Mesenchymal stem cell (in vitro differentiated cells and primary cell): ENCODE data around the gene SIK3.

Experiments used
- DNase-seq: peaks from one replicate; pipeline ENCODE4 v3.0.0-alpha.2; 2013
- H2AFZ ChIP-seq: one replicate; pipeline ENCODE4 v1.6.1; 2013; ENCODE audit warnings: low read depth, mild to moderate bottlenecking, control low read depth, inconsistent platforms, low read length, moderate library complexity
- H2AK5ac ChIP-seq: 2 replicates; pipeline ENCODE4 v1.6.1; 2013; ENCODE audit warnings: low read length, moderate library complexity, mild to moderate bottlenecking, inconsistent platforms; ENCODE audit not compliant: severe bottlenecking
- H2BK120ac ChIP-seq: one replicate; pipeline ENCODE4 v1.6.1; 2013; ENCODE audit warnings: low read depth, mild to moderate bottlenecking, inconsistent platforms, low read length, moderate library complexity
- H2BK12ac ChIP-seq, 2 experiments: one replicate each; pipeline ENCODE4 v1.6.1; 2013; ENCODE audit warnings: inconsistent platforms in 2 of 2, low read length in 2 of 2, mild to moderate bottlenecking in 2 of 2, moderate library complexity in 2 of 2, control low read depth in 1 of 2
- H2BK15ac ChIP-seq: one replicate; pipeline ENCODE4 v1.6.1; 2013; ENCODE audit warnings: mild to moderate bottlenecking, low read depth, inconsistent platforms; ENCODE audit not compliant: poor library complexity, severe bottlenecking
- H2BK5ac ChIP-seq: 2 replicates; pipeline ENCODE4 v1.6.1; 2013; ENCODE audit warnings: low read depth, mild to moderate bottlenecking, low read length, control low read depth, inconsistent platforms; ENCODE audit not compliant: poor library complexity, severe bottlenecking
- H3K14ac ChIP-seq, 2 experiments: one replicate each; pipeline ENCODE4 v1.6.1; 2013; ENCODE audit warnings: inconsistent platforms in 2 of 2, low read length in 2 of 2, control low read depth in 1 of 2, mild to moderate bottlenecking in 1 of 2, moderate library complexity in 1 of 2
- H3K18ac ChIP-seq, 2 experiments: one replicate each; pipeline ENCODE4 v1.6.1; 2013; ENCODE audit warnings: inconsistent platforms in 2 of 2, low read length in 2 of 2, control low read depth in 1 of 2, low read depth in 1 of 2, mild to moderate bottlenecking in 1 of 2
- H3K23ac ChIP-seq, 2 experiments: one replicate each; pipeline ENCODE4 v1.6.1; 2013; ENCODE audit warnings: inconsistent platforms in 2 of 2, low read length in 2 of 2, mild to moderate bottlenecking in 2 of 2, moderate library complexity in 2 of 2, control low read depth in 1 of 2
- H3K27ac ChIP-seq: 2 replicates; pipeline ENCODE4 v1.5.1; 2013; ENCODE audit warnings: mild to moderate bottlenecking, moderate library complexity, low read length, control low read depth, inconsistent platforms; ENCODE audit not compliant: poor library complexity, severe bottlenecking
- H3K27me3 ChIP-seq, 2 experiments: 2 replicates each; pipeline versions ENCODE4 v1.6.1 to v1.7.0; 2013; ENCODE audit warnings: low read length in 2 of 2, mild to moderate bottlenecking in 2 of 2, moderate library complexity in 2 of 2, control low read depth in 1 of 2, inconsistent platforms in 1 of 2; ENCODE audit not compliant: control insufficient read depth in 1 of 2, insufficient read depth in 1 of 2
- H3K36me3 ChIP-seq, 2 experiments: 2 replicates each; pipeline versions ENCODE4 v1.6.1 to v1.7.0; 2013; ENCODE audit warnings: low read length in 2 of 2, control low read depth in 1 of 2, inconsistent platforms in 1 of 2, low read depth in 1 of 2, mild to moderate bottlenecking in 1 of 2; ENCODE audit not compliant: insufficient read depth in 2 of 2, control insufficient read depth in 1 of 2
- H3K4ac ChIP-seq, 2 experiments: one replicate each; pipeline ENCODE4 v1.6.1; 2013; ENCODE audit warnings: inconsistent platforms in 2 of 2, low read length in 2 of 2, mild to moderate bottlenecking in 2 of 2, moderate library complexity in 2 of 2, control low read depth in 1 of 2, low read depth in 1 of 2
- H3K4me1 ChIP-seq: 2 replicates; pipeline ENCODE4 v1.6.1; 2013; ENCODE audit warnings: low read depth, low read length, control low read depth; ENCODE audit not compliant: control insufficient read depth, insufficient read depth
- H3K4me2 ChIP-seq: 2 replicates; pipeline ENCODE4 v1.6.1; 2013; ENCODE audit warnings: low read length, mild to moderate bottlenecking, inconsistent platforms; ENCODE audit not compliant: poor library complexity, severe bottlenecking
- H3K4me3 ChIP-seq, 2 experiments: 2 replicates each; pipeline versions ENCODE4 v1.5.1 to v1.7.0; 2013; ENCODE audit warnings: low read length in 2 of 2, mild to moderate bottlenecking in 2 of 2, control low read depth in 1 of 2, low read depth in 1 of 2; ENCODE audit not compliant: insufficient read depth in 1 of 2
- H3K79me1 ChIP-seq: replicated peaks from 2 replicates; pipeline ENCODE4 v1.6.1; 2013; ENCODE audit warnings: mild to moderate bottlenecking, control low read depth, low read length, inconsistent platforms; ENCODE audit not compliant: poor library complexity, severe bottlenecking
- H3K9ac ChIP-seq: 2 replicates; pipeline ENCODE4 v1.7.0; 2013; ENCODE audit warnings: mild to moderate bottlenecking, low read length, moderate library complexity
- H3K9me3 ChIP-seq: 2 replicates; pipeline ENCODE4 v1.7.0; 2013; ENCODE audit warnings: mild to moderate bottlenecking, low read length; ENCODE audit not compliant: control insufficient read depth
- H4K8ac ChIP-seq: one replicate; pipeline ENCODE4 v1.6.1; 2013; ENCODE audit warnings: inconsistent platforms, mild to moderate bottlenecking, low read length, moderate library complexity
- H4K91ac ChIP-seq: one replicate; pipeline ENCODE4 v1.6.1; 2013; ENCODE audit warnings: mild to moderate bottlenecking, low read length, inconsistent platforms
- WGBS: methylation state at CpG from one replicate; pipeline ENCODE4 v1.1.7; 2013; ENCODE audit warnings: mixed read lengths; 5-methylcytosine and 5-hydroxymethylcytosine counted together

SIK3 gene

GRCh38 chr11:117144477-117145392 lies 46.5 kb upstream of the SIK3 start:
- Histone ChIP-seq H3K14ac (peak overlapping the region; percentile 76 to 93), H3K9ac (peak overlapping the region; percentile 97), H2BK120ac (peak overlapping the region; percentile 71), H2BK5ac (peak overlapping the region; percentile 69), H3K36me3 (peaks cover 12 to 23% of the 10 kb centered on the region in 2 experiments), H4K8ac (peak overlapping the region; percentile 98), H3K27ac (peak overlapping the region; percentile 84), H3K4ac (peak overlapping the region; percentile 68 to 84), H3K18ac (peak overlapping the region; percentile 93 to 99), H4K91ac (peak overlapping the region; percentile 87), H3K4me1 (peaks cover 12% of the 10 kb centered on the region), H3K9me3 (no peaks in the 10 kb centered on the region), H3K4me3 (peak overlapping the region; percentile 85 to 90), H2BK12ac (no peak overlapping the region), H3K23ac (peak overlapping the region in 1 of 2 experiments; percentile 26), H2AFZ (peak overlapping the region; percentile 66), H2AK5ac (peak overlapping the region; percentile 61), H3K27me3 (no peaks in the 10 kb centered on the region), H2BK15ac (peak overlapping the region; percentile 86), H3K4me2 (peak overlapping the region; percentile 75), H3K79me1 (no peaks in the 10 kb centered on the region)
- under 1% methylated on average over 50 of the region's 62 CpGs for WGBS
- peak; percentile 84 for DNase-seq

- H3K9ac ChIP-seq, result peak within 1 kb of the TSS; percentile 97
- no peaks in the 10 kb centered on the region for H3K9me3 ChIP-seq
- H3K27me3 ChIP-seq, result no peaks in the 10 kb centered on the region
- peak within 1 kb of the TSS; percentile 87 for H4K91ac ChIP-seq
- peak within 1 kb of the TSS; percentile 94 for H2AFZ ChIP-seq
- peaks cover 10 to 23% of the 10 kb centered on the region in 2 experiments for H3K36me3 ChIP-seq
- DNase-seq, result peak; percentile 95
- peak within 1 kb of the TSS; percentile 93 to 99 for H3K18ac ChIP-seq
- H3K27ac ChIP-seq, result peak within 1 kb of the TSS; percentile 84
- no peaks in the 10 kb centered on the region for H3K79me1 ChIP-seq
- H2BK5ac ChIP-seq, result peak within 1 kb of the TSS; percentile 69
- WGBS, result under 1% methylated on average over 27 of the region's 48 CpGs
- H3K14ac ChIP-seq, result peak within 1 kb of the TSS; percentile 76 to 93
- peak within 1 kb of the TSS; percentile 75 for H3K4me2 ChIP-seq
- H2AK5ac ChIP-seq, result peak within 1 kb of the TSS; percentile 61
- peak within 1 kb of the TSS; percentile 71 for H2BK120ac ChIP-seq
- H2BK15ac ChIP-seq, result peak within 1 kb of the TSS; percentile 86
- peaks cover 12% of the 10 kb centered on the region for H3K4me1 ChIP-seq
- peak within 1 kb of the TSS; percentile 85 to 90 for H3K4me3 ChIP-seq
- peak within 1 kb of the TSS; percentile 98 for H4K8ac ChIP-seq
- no peak within 1 kb of the TSS for H2BK12ac ChIP-seq
- peak within 1 kb of the TSS; percentile 68 to 84 for H3K4ac ChIP-seq
- H3K23ac ChIP-seq, result peak within 1 kb of the TSS in 1 of 2 experiments; percentile 26
Observed at GRCh38 chr11:117143871-117144476, 45.7 kb upstream of the SIK3 start, which contains the start of gene PAFAH1B2. PAFAH1B2 (plus strand) TSS chr11:117144287; CDS start chr11:117152448, 8,161 bp downstream.

GRCh38 chr11:117143390-117143789 lies 45.2 kb upstream of the SIK3 start:
- H3K4ac ChIP-seq, result no peak overlapping the region
- H2AK5ac ChIP-seq, result no peak overlapping the region
- H3K27ac ChIP-seq, result peak overlapping the region; percentile 60
- peak overlapping the region; percentile 46 for H3K4me2 ChIP-seq
- no peaks in the 10 kb centered on the region for H3K27me3 ChIP-seq
- peak overlapping the region in 1 of 2 experiments; percentile 85 for H3K4me3 ChIP-seq
- no peak overlapping the region for H2AFZ ChIP-seq
- H2BK120ac ChIP-seq, result no peak overlapping the region
- H3K4me1 ChIP-seq, result peaks cover 12% of the 10 kb centered on the region
- H2BK5ac ChIP-seq, result no peak overlapping the region
- H3K18ac ChIP-seq, result no peak overlapping the region
- no peak overlapping the region for H2BK15ac ChIP-seq
- H3K23ac ChIP-seq, result no peak overlapping the region
- H3K36me3 ChIP-seq, result peaks cover 8 to 21% of the 10 kb centered on the region in 2 experiments
- peak overlapping the region; percentile 97 for H3K9ac ChIP-seq
- H3K9me3 ChIP-seq, result no peaks in the 10 kb centered on the region
- H3K79me1 ChIP-seq, result no peaks in the 10 kb centered on the region
- no peak overlapping the region for H3K14ac ChIP-seq
- no peak overlapping the region for H4K91ac ChIP-seq
- H4K8ac ChIP-seq, result no peak overlapping the region
- 15% methylated on average over 2 of the region's 5 CpGs for WGBS
- peak; percentile 44 for DNase-seq
- no peak overlapping the region for H2BK12ac ChIP-seq
